Aorta (tissue), 5 donors: ENCODE measurements around the gene USO1. TPM values are rescaled to one million over a fixed set of nuclear protein-coding genes. Genes with fewer than 3 reads are reported as not detected.

Source experiments
- ATAC-seq: fragments of 200-7000 bp; cut with Tn5 transposase; one replicate; pipeline ENCODE4 v1.9.1; 2022; ENCODE audit warnings: moderate library complexity; ENCODE audit not compliant: low FRiP score
- DNase-seq, 2 donors: peaks; one replicate each; pipeline ENCODE4 v3.0.0-alpha.2; 2020
- H3K27ac ChIP-seq, 2 donors: one replicate each; pipeline ENCODE4 v1.5.1; 2013; ENCODE audit warnings: low read length in 2 of 2, mild to moderate bottlenecking in 2 of 2, moderate library complexity in 2 of 2, control low read depth in 1 of 2, inconsistent platforms in 1 of 2, low read depth in 1 of 2
- H3K27me3 ChIP-seq, 2 donors: one replicate each; pipeline ENCODE4 v1.6.1; 2013; ENCODE audit warnings: control low read depth in 1 of 2, low read length in 1 of 2, mild to moderate bottlenecking in 1 of 2, moderate library complexity in 1 of 2; ENCODE audit not compliant: insufficient read depth in 2 of 2, control insufficient read depth in 1 of 2
- H3K36me3 ChIP-seq, 2 donors: one replicate each; pipeline ENCODE4 v1.6.1; 2013; ENCODE audit warnings: control low read depth in 1 of 2, low read length in 1 of 2, mild to moderate bottlenecking in 1 of 2; ENCODE audit not compliant: insufficient read depth in 2 of 2, control insufficient read depth in 1 of 2
- H3K4me1 ChIP-seq, 2 donors: one replicate each; pipeline ENCODE4 v1.6.1; 2013; ENCODE audit warnings: low read length in 2 of 2, control low read depth in 1 of 2, mild to moderate bottlenecking in 1 of 2, moderate library complexity in 1 of 2; ENCODE audit not compliant: insufficient read depth in 2 of 2, control insufficient read depth in 1 of 2
- H3K4me3 ChIP-seq, 2 donors: one replicate each; pipeline ENCODE4 v1.5.1; 2013; ENCODE audit warnings: low read length in 2 of 2, control low read depth in 1 of 2, mild to moderate bottlenecking in 1 of 2
- H3K9me3 ChIP-seq: one replicate; pipeline ENCODE4 v1.6.1; 2013; ENCODE audit warnings: mild to moderate bottlenecking, low read length; ENCODE audit not compliant: control insufficient read depth
- WGBS, 2 donors: extraction: QIAGEN DNeasy Blood & Tissue Kit; methylation state at CpG; one replicate each; pipeline ENCODE4 v1.1.7; 2013; 5-methylcytosine and 5-hydroxymethylcytosine counted together
- intact Hi-C, 2 donors: fragments of 100-400 bp; cut with DNase I; formaldehyde crosslinking; loops; one replicate each; pipeline versions ENCODE4 v1.14.2 to v1.15.0; 2022
- polyA plus RNA-seq, 2 donors: library from polyadenylated mRNA; stranded (reverse); fragments of 200-250 nt; gene quantifications; one replicate each; pipeline ENCODE4 v1.2.3, GENCODE V29; 2013
- total RNA-seq, 2 donors: library from RNA; stranded (reverse); fragmentation: NEBNext Ultra II Directional; extraction: Animal tissue kit (Norgen Biotek cat#: 25700); gene quantifications; one replicate each; pipeline ENCODE4 v1.2.1, GENCODE V29; 2021
- donor health status: healthy with polysubstance abuse.
- donor health status: Bipolar disorder and iron deficiency.
- donor health status: DM: no; HTN: no; CAD: no.
- donor health status: DM: no; HTN: no; CAD: no.
- donor health status: DM: yes; HTN: yes; CAD: no.

USO1 gene
- total and polyA plus RNA-seq, 4 donors, result 50.6 to 86.6 (median 64.4) TPM

DNA sequence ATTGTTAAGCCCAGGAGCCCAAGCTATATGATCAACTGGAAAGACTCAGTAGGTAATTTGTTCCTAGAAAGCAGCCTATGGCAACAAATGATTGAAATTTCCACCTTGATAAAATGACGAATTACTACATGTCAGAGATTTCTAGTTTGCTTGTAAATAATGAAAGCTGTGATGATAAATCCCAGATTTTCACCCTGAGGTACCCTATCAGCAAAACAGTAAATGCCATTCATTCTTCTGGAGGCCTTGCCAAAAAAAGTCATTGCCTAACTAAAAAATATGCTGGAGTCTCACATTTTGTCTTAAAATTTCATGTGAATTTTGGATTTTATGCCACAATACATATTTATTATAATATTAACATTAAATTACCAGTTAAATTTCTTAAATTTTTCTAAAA lies 106.5 kb downstream of the USO1 start:
- Histone ChIP-seq H3K27ac (no peak overlapping the region), H3K36me3 (no peaks in the 10 kb centered on the region), H3K4me1 (no peaks in the 10 kb centered on the region), H3K9me3 (no peaks in the 10 kb centered on the region), H3K4me3 (no peak overlapping the region), H3K27me3 (no peaks in the 10 kb centered on the region)
- WGBS, 2 donors, result 57 to 65% methylated on average over 1 of the region's 1 CpG
- ATAC-seq (no peak), DNase-seq (no peak)
- intact Hi-C loops, result no loop called here

GRCh38 chr4:75831856-75832405 lies 107.6 kb downstream of the USO1 start:
- no peaks in the 10 kb centered on the region for H3K9me3 ChIP-seq
- DNase-seq (peak in 1 of 2 donors; percentile 59), ATAC-seq (no peak)
- H3K4me1 ChIP-seq, result no peaks in the 10 kb centered on the region
- intact Hi-C loops, result no loop called here
- H3K27me3 ChIP-seq, result no peaks in the 10 kb centered on the region
- no peaks in the 10 kb centered on the region for H3K36me3 ChIP-seq
- no peak overlapping the region for H3K27ac ChIP-seq
- 87 to 95% methylated on average over 2 of the region's 2 CpGs for WGBS, 2 donors
- no peak overlapping the region for H3K4me3 ChIP-seq

DNA sequence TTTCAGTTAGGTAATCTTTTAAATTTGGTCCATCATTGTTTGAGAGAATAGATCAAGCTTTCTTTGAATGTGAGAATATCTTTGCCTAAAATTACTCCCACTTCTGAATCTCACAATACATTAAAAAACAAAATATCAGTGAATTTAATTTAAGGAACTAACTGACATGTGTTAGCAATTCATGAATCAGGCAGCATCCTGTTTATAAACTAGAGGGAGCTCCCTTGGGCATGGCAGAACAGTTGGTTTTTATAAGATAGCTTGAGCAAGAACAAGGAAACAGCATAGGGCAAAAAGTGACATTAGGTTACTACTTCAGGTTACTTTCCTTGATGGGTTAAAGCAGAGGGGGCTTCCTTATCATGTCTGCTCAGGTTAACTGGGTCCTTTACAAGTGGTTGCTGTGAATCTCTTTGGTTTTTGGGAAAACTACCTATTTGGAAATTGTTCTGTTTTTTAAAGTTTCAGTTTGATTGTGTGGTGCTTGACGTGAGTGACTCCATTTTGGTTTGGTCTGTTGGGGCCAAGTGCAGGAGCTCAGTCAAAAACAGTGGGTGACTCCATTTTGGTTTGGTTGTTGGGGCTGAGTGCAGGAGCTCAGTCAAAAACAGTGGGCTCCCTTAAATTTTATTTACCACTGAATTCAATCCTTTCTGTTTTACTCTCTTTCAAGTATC lies 109.9 kb downstream of the USO1 start:
- H3K9me3 ChIP-seq, result no peaks in the 10 kb centered on the region
- DNase-seq (no peak), ATAC-seq (no peak)
- H3K4me3 ChIP-seq, result no peak overlapping the region
- no peaks in the 10 kb centered on the region for H3K36me3 ChIP-seq
- no peak overlapping the region for H3K27ac ChIP-seq
- no peaks in the 10 kb centered on the region for H3K27me3 ChIP-seq
- 80 to 85% methylated on average over 1 of the region's 1 CpG for WGBS, 2 donors
- intact Hi-C loops, result no loop called here
- no peaks in the 10 kb centered on the region for H3K4me1 ChIP-seq

DNA sequence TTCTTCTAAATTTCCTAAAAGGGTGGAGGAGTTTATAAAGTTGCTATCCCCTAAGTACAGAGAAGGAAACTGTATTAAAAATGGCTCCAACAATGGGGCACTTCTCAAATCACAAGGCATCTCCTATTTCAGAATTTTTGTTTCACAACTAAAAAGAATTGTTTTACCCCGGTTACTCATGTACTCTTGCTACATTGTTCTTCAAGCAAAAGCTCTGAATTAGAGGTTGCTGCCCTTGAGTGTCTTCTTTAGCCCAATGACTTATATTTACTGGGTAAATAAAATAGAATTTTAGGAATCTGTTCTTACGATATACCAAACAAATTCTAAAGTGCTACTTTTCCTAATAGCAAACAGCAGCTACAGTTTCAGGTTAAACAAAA lies 110.4 kb downstream of the USO1 start:
- H3K36me3 ChIP-seq, result no peaks in the 10 kb centered on the region
- ATAC-seq, result no peak
- no peaks in the 10 kb centered on the region for H3K9me3 ChIP-seq
- H3K27ac ChIP-seq, result no peak overlapping the region
- no peak for DNase-seq
- no peak overlapping the region for H3K4me3 ChIP-seq
- 92 to 93% methylated on average over 2 of the region's 2 CpGs for WGBS, 2 donors
- no peaks in the 10 kb centered on the region for H3K27me3 ChIP-seq
- intact Hi-C loops, result no loop called here
- H3K4me1 ChIP-seq, result no peaks in the 10 kb centered on the region

DNA sequence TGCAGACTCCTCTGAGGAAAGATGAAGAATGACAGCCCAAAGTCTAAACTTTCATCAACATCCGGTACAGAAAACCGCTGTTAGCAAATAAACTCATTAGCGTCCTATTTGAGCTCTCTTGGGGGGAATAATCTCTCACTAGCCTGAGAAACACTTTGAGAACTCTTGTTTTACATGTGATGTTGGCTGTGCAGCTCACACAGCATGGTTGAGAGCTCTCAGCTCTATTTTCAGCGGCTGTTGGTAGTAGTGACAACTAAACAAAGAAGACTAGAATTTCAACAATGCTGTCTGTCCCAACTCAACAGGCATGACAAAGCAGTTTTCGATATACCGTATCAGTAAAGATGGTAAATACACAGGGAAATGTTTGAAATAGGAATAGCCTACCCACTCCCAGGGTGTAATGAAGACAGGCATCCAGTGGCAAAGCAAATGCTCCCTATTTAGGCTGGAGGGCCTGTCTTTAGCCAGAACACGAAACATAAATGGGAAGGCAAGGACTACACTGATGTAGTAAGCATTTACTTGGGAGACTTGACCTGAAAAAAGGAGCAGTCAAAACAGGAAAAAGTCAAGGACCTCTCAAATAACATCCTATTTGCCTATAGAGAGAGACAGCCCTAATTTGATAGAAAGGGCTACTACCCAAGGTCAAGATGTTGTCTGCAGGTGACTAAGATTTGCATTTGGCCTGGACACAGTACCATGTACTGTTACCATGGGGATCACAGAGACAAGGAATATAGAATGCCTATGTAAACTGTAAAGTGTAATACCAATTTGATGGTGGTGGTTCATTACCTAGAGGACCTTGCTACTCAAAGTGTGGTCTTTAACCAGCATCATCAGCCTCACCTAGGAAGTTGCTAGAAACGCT lies 117.5 kb downstream of the USO1 start:
- Histone ChIP-seq H3K4me3 (no peak overlapping the region), H3K27me3 (no peaks in the 10 kb centered on the region), H3K27ac (no peak overlapping the region), H3K36me3 (no peaks in the 10 kb centered on the region), H3K4me1 (no peaks in the 10 kb centered on the region), H3K9me3 (no peaks in the 10 kb centered on the region)
- WGBS, 2 donors, result 82 to 87% methylated on average over 8 of the region's 8 CpGs
- no peak for ATAC-seq
- intact Hi-C loops, result loop anchor here in 1 of 2 donors (10.0 kb wide), 1 partner anchor 207 kb away; the partner anchor contains the start of gene CDKL2
- no peak for DNase-seq

GRCh38 chr4:75843596-75843995 lies 119.2 kb downstream of the USO1 start:
- no peaks in the 10 kb centered on the region for H3K36me3 ChIP-seq
- H3K27ac ChIP-seq, result no peak overlapping the region
- no peaks in the 10 kb centered on the region for H3K27me3 ChIP-seq
- intact Hi-C loops, result loop anchor here in 1 of 2 donors (10.0 kb wide), 1 partner anchor 209 kb away; the partner anchor contains the start of gene CDKL2
- ATAC-seq (no peak), DNase-seq (no peak)
- H3K4me3 ChIP-seq, result no peak overlapping the region
- 90 to 96% methylated on average over 4 of the region's 4 CpGs for WGBS, 2 donors
- no peaks in the 10 kb centered on the region for H3K4me1 ChIP-seq
- H3K9me3 ChIP-seq, result no peaks in the 10 kb centered on the region

GRCh38 chr4:75844151-75844662 lies 119.8 kb downstream of the USO1 start:
- intact Hi-C loops, result loop anchor here in 1 of 2 donors (10.0 kb wide), 1 partner anchor 209 kb away; the partner anchor contains the start of gene CDKL2
- Histone ChIP-seq H3K9me3 (no peaks in the 10 kb centered on the region), H3K27me3 (no peaks in the 10 kb centered on the region), H3K27ac (no peak overlapping the region), H3K4me1 (no peaks in the 10 kb centered on the region), H3K36me3 (no peaks in the 10 kb centered on the region), H3K4me3 (no peak overlapping the region)
- peak; percentile 70 for ATAC-seq
- no peak for DNase-seq
- WGBS, 2 donors, result 96 to 97% methylated on average over 3 of the region's 3 CpGs

DNA sequence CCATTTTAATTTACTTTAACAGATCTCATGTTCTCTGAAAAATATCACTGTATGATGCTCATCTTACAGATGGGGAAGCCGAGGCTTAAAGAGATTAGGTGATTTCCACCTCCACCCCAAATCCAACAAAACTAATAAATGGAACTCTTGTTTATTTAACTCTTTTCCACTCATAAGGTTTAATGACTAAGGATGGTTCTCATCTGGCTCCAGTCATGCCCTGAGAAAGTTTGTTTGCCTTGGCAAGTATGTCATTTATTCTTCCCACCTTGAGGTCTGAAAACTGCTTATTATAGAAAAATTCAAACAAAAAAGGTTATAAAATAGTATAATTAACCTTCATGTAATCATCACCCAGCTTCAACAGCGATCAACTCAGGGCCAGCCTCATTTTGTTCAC lies 121.6 kb downstream of the USO1 start:
- H3K27ac ChIP-seq, result no peak overlapping the region
- no peaks in the 10 kb centered on the region for H3K27me3 ChIP-seq
- no peak for DNase-seq
- WGBS, 2 donors, result 94 to 95% methylated on average over 2 of the region's 2 CpGs
- no peaks in the 10 kb centered on the region for H3K9me3 ChIP-seq
- H3K36me3 ChIP-seq, result no peaks in the 10 kb centered on the region
- no peaks in the 10 kb centered on the region for H3K4me1 ChIP-seq
- no peak overlapping the region for H3K4me3 ChIP-seq
- intact Hi-C loops, result loop anchor here in 1 of 2 donors (5.0 to 10.0 kb wide), 2 partner anchors 194 to 211 kb away; partner anchors contain the start of gene CDKL2
- no peak for ATAC-seq
